Trophoblast cell (in vitro differentiated cells and primary cell): ENCODE measurements around the gene ZNF41. TPM values are rescaled to one million over a fixed set of nuclear protein-coding genes. Genes with fewer than 3 reads are reported as not detected.

Experiments
- DNase-seq, 2 donors: peaks; one replicate each; pipeline ENCODE4 v3.0.0-alpha.2; 2016
- H2AFZ ChIP-seq: 2 replicates; pipeline ENCODE4 v1.6.1; 2013; ENCODE audit warnings: low read length, moderate library complexity, mild to moderate bottlenecking; ENCODE audit not compliant: insufficient read depth, poor library complexity
- H2AK5ac ChIP-seq: 2 replicates; pipeline ENCODE4 v1.6.1; 2013; ENCODE audit warnings: mild to moderate bottlenecking, low read length
- H2BK120ac ChIP-seq: 2 replicates; pipeline ENCODE4 v1.6.1; 2013; ENCODE audit warnings: low read length, mild to moderate bottlenecking, moderate library complexity; ENCODE audit not compliant: insufficient read depth, poor library complexity
- H2BK12ac ChIP-seq: 2 replicates; pipeline ENCODE4 v1.6.1; 2013; ENCODE audit warnings: mild to moderate bottlenecking, low read length, moderate library complexity
- H2BK5ac ChIP-seq: 2 replicates; pipeline ENCODE4 v1.6.1; 2013; ENCODE audit warnings: low read length, low read depth, moderate library complexity, mild to moderate bottlenecking; ENCODE audit not compliant: poor library complexity
- H3K14ac ChIP-seq: 2 replicates; pipeline ENCODE4 v1.6.1; 2013; ENCODE audit warnings: mild to moderate bottlenecking, low read length
- H3K18ac ChIP-seq: 2 replicates; pipeline ENCODE4 v1.6.1; 2013; ENCODE audit warnings: mild to moderate bottlenecking, low read length
- H3K23ac ChIP-seq: 2 replicates; pipeline ENCODE4 v1.6.1; 2013; ENCODE audit warnings: low read length
- H3K27ac ChIP-seq: 2 replicates; pipeline ENCODE4 v1.5.1; 2013; ENCODE audit warnings: low read depth, mild to moderate bottlenecking, inconsistent platforms, low read length, moderate library complexity
- H3K27me3 ChIP-seq: 2 replicates; pipeline ENCODE4 v1.6.1; 2013; ENCODE audit warnings: inconsistent platforms, mild to moderate bottlenecking, low read length, moderate library complexity; ENCODE audit not compliant: insufficient read depth
- H3K36me3 ChIP-seq, 2 experiments: 1 replicate in 1 of 2; 2 replicates in 1 of 2; pipeline ENCODE4 v1.6.1; 2013; ENCODE audit warnings: low read length in 2 of 2, mild to moderate bottlenecking in 2 of 2, moderate library complexity in 1 of 2; ENCODE audit not compliant: insufficient read depth in 2 of 2, control insufficient read depth in 1 of 2
- H3K4ac ChIP-seq: 2 replicates; pipeline ENCODE4 v1.6.1; 2013; ENCODE audit warnings: low read depth, mild to moderate bottlenecking, low read length, moderate library complexity
- H3K4me1 ChIP-seq, 2 experiments: 1 replicate in 1 of 2; 2 replicates in 1 of 2; pipeline ENCODE4 v1.6.1; 2013; ENCODE audit warnings: low read length in 2 of 2, mild to moderate bottlenecking in 2 of 2, moderate library complexity in 1 of 2; ENCODE audit not compliant: insufficient read depth in 2 of 2, control insufficient read depth in 1 of 2
- H3K4me2 ChIP-seq: 2 replicates; pipeline ENCODE4 v1.6.1; 2013; ENCODE audit warnings: inconsistent platforms, mild to moderate bottlenecking, low read length, moderate library complexity
- H3K4me3 ChIP-seq: 2 replicates; pipeline ENCODE4 v1.5.1; 2013; ENCODE audit warnings: mild to moderate bottlenecking, low read depth, low read length, inconsistent platforms
- H3K79me1 ChIP-seq: one replicate; pipeline ENCODE4 v1.6.1; 2013; ENCODE audit warnings: low read length
- H3K79me2 ChIP-seq: 2 replicates; pipeline ENCODE4 v1.6.1; 2013; ENCODE audit warnings: low read length, mild to moderate bottlenecking; ENCODE audit not compliant: control insufficient read depth, insufficient read depth, poor library complexity
- H3K9ac ChIP-seq: 2 replicates; pipeline ENCODE4 v1.6.1; 2013; ENCODE audit warnings: mild to moderate bottlenecking, low read length
- H3K9me3 ChIP-seq: 2 replicates; pipeline ENCODE4 v1.6.1; 2013; ENCODE audit warnings: low read depth, mild to moderate bottlenecking, control low read depth, inconsistent platforms, low read length; ENCODE audit not compliant: insufficient read depth
- H4K12ac ChIP-seq: 2 replicates; pipeline ENCODE4 v1.6.1; 2013; ENCODE audit warnings: low read depth, mild to moderate bottlenecking, low read length, moderate library complexity
- H4K8ac ChIP-seq: 2 replicates; pipeline ENCODE4 v1.6.1; 2013; ENCODE audit warnings: low read depth, mild to moderate bottlenecking, low read length, moderate library complexity
- H4K91ac ChIP-seq: one replicate; pipeline ENCODE4 v1.6.1; 2013; ENCODE audit warnings: low read depth, mild to moderate bottlenecking, low read length, moderate library complexity
- WGBS: extraction: QIAGEN DNeasy Blood & Tissue Kit; methylation state at CpG from one replicate; pipeline ENCODE4 v1.1.7; 2013; ENCODE audit warnings: missing lambda C conversion rate; ENCODE audit not compliant: insufficient read length, insufficient coverage; ENCODE audit errors: extremely low coverage; 5-methylcytosine and 5-hydroxymethylcytosine counted together
- polyA plus RNA-seq: library from polyadenylated mRNA; stranded (reverse); fragments of 200-250 nt; gene quantifications from 2 replicates; pipeline ENCODE4 v1.2.3, GENCODE V29; 2013

Gene ZNF41
- polyA plus RNA-seq, result 3.0 and 3.5 TPM in 2 replicates

DNA sequence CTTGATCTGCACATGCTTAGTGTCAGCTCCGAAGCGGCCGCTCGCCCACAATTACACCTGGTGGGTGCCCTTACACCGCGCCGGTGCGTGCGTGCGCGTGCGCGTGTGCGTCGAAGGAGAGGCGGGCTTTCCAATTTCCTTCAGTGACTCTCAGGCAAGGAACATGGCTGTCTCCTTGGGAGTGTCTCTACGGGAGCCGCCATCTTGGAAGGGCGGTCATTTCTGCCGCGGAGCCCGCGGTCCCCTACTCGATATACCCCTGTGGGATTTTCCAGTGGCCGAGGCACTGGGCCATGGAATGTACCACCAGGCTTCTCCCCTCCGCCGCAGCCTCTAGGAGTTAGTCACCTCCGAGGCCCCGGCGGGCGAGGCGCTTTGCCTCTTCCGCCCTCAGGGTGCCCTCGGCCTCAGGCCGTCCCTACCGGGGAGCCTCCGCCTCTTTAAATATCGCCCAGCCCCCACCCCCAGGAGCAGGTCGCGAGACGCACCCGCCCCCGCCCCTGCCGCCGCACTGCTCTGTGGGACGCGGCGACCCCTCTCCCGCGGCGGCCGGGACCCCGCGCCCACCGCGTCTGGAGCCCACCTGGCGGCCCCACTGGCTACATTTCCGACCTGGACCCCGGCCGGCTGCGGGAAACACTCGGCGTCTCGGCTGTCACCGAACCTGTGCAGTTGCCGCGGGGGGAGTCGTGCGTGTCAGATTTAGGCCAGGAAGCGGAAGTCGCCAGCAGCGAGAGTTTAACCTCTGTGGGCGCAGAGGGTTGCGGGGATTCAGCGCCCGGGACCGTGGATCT, at the start of gene ZNF41:
Gene ZNF41, minus strand, starts transcription at position 711 of the 794 bp plus-strand sequence. CDS start 15,741 bp downstream, outside the sequence.
- Histone ChIP-seq H4K8ac (peak within 1 kb of the TSS; percentile 86), H3K27ac (peak within 1 kb of the TSS; percentile 93), H3K4me2 (peak within 1 kb of the TSS; percentile 94), H3K14ac (peak within 1 kb of the TSS; percentile 96), H3K9me3 (no peaks in the 10 kb centered on the region), H4K91ac (peak within 1 kb of the TSS; percentile 96), H2BK12ac (no peak within 1 kb of the TSS), H4K12ac (peak within 1 kb of the TSS; percentile 100), H3K36me3 (no peaks in the 10 kb centered on the region), H3K79me1 (peaks cover 6% of the 10 kb centered on the region), H3K9ac (peak within 1 kb of the TSS; percentile 96), H3K4me1 (peaks cover 0 to 2% of the 10 kb centered on the region in 2 experiments), H2BK5ac (peak within 1 kb of the TSS; percentile 93), H3K23ac (no peak within 1 kb of the TSS), H3K18ac (peak within 1 kb of the TSS; percentile 72), H2AFZ (peak within 1 kb of the TSS; percentile 15), H2BK120ac (peak within 1 kb of the TSS; percentile 95), H3K79me2 (peaks cover 2% of the 10 kb centered on the region), H3K4me3 (peak within 1 kb of the TSS; percentile 82), H3K4ac (peak within 1 kb of the TSS; percentile 91), H3K27me3 (no peaks in the 10 kb centered on the region), H2AK5ac (no peak within 1 kb of the TSS)
- WGBS, result no CpG with 5 or more reads among the region's 77 CpGs
- peak; percentile 72 to 81 for DNase-seq

DNA sequence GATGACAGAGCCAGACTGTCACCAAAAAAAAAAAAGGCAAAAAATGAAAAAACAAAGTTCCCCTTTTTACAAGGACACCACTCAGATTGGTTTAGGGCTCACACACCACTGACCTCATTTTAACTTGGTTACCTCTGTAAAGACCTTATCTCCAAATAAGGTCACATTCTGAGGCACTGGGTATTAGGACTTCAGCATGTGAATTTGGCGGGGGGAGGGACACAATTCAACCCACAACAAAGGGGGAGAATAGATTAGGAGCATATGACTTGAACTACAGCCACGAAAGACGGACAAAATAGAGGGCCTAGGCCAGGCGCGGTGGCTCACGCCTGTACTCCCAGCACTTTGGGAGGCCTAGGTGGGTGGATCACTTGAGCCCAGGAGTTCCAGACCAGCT, 47.0 kb upstream of the ZNF41 start:
- no peak for DNase-seq
- H2BK120ac ChIP-seq, result no peak overlapping the region
- no peak overlapping the region for H2BK5ac ChIP-seq
- no peak overlapping the region for H2AFZ ChIP-seq
- no peak overlapping the region for H3K9ac ChIP-seq
- no peaks in the 10 kb centered on the region for H3K9me3 ChIP-seq
- no peaks in the 10 kb centered on the region for H3K4me1 ChIP-seq
- no peak overlapping the region for H3K4ac ChIP-seq
- no peak overlapping the region for H4K91ac ChIP-seq
- no peak overlapping the region for H3K14ac ChIP-seq
- H3K79me1 ChIP-seq, result no peaks in the 10 kb centered on the region
- H4K8ac ChIP-seq, result no peak overlapping the region
- no peak overlapping the region for H2BK12ac ChIP-seq
- no peaks in the 10 kb centered on the region for H3K27me3 ChIP-seq
- H3K79me2 ChIP-seq, result no peaks in the 10 kb centered on the region
- no peak overlapping the region for H3K4me3 ChIP-seq
- H2AK5ac ChIP-seq, result no peak overlapping the region
- no peak overlapping the region for H3K18ac ChIP-seq
- WGBS, result no CpG with 5 or more reads among the region's 6 CpGs
- no peak overlapping the region for H4K12ac ChIP-seq
- no peak overlapping the region for H3K23ac ChIP-seq
- H3K4me2 ChIP-seq, result no peak overlapping the region
- no peaks in the 10 kb centered on the region for H3K36me3 ChIP-seq
- H3K27ac ChIP-seq, result no peak overlapping the region

- Histone ChIP-seq H3K27me3 (no peaks in the 10 kb centered on the region), H4K91ac (no peak overlapping the region), H2BK5ac (no peak overlapping the region), H3K4me1 (no peaks in the 10 kb centered on the region), H4K8ac (no peak overlapping the region), H3K9ac (no peak overlapping the region), H3K23ac (no peak overlapping the region), H3K4me3 (no peak overlapping the region), H3K27ac (no peak overlapping the region), H3K36me3 (no peaks in the 10 kb centered on the region), H2AK5ac (no peak overlapping the region), H3K14ac (no peak overlapping the region), H2BK120ac (no peak overlapping the region), H3K79me1 (no peaks in the 10 kb centered on the region), H3K4me2 (no peak overlapping the region), H3K18ac (no peak overlapping the region), H3K9me3 (no peaks in the 10 kb centered on the region), H3K4ac (no peak overlapping the region), H4K12ac (no peak overlapping the region), H2AFZ (no peak overlapping the region), H2BK12ac (no peak overlapping the region), H3K79me2 (no peaks in the 10 kb centered on the region)
- no CpG with 5 or more reads among the region's 8 CpGs for WGBS
- DNase-seq, result no peak
These were observed 46.5 kb upstream of the ZNF41 start for GRCh38 chrX:47529548-47529947.

DNA sequence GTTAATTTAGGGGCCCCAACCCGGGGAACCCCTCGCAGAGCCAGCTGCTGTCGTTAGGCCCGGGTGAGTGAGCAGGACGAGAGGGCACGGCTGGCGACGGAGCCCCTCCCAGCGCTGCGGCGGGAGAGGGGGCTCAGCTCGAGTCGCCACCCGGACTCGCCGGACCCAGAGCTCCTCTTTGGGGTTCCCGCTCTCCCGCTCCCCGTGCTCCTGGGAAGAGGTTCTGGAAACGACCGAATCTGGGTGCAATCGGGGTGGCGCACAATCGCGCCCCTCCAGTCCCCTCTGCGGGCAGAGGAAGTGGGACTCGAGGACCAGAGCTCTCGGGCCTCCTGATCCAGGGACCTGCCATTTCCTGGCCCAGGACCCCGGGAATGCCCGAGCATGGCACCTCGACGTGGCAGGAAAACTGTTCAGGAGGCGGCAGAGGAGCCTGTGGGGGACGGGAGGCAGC, 40.7 kb upstream of the ZNF41 start:
- Histone ChIP-seq H3K23ac (no peak overlapping the region), H2BK12ac (peak overlapping the region; percentile 44), H3K79me2 (no peaks in the 10 kb centered on the region), H3K79me1 (no peaks in the 10 kb centered on the region), H3K4ac (no peak overlapping the region), H3K9me3 (no peaks in the 10 kb centered on the region), H3K27me3 (no peaks in the 10 kb centered on the region), H2BK5ac (no peak overlapping the region), H3K27ac (no peak overlapping the region), H4K12ac (peak overlapping the region; percentile 75), H3K9ac (no peak overlapping the region), H2AFZ (peak overlapping the region; percentile 70), H2BK120ac (peak overlapping the region; percentile 33), H3K4me3 (peak overlapping the region; percentile 71), H3K18ac (peak overlapping the region; percentile 84), H3K36me3 (no peaks in the 10 kb centered on the region), H2AK5ac (no peak overlapping the region), H4K91ac (peak overlapping the region; percentile 52), H3K4me2 (peak overlapping the region; percentile 79), H4K8ac (peak overlapping the region; percentile 90), H3K4me1 (no peaks in the 10 kb centered on the region), H3K14ac (peak overlapping the region; percentile 87)
- no peak for DNase-seq
- WGBS, result no CpG with 5 or more reads among the region's 34 CpGs
